ENCODE data around the gene APOO. TPM values are rescaled to one million over a fixed set of nuclear protein-coding genes. Genes with fewer than 3 reads are reported as not detected.
A peak's percentile ranks its signal among the peaks of the same experiment; 100 is the strongest.

Gene APOO
- total RNA-seq, 4 donors from 2014 or later: 2.0 to 21.9 (median 11.2) TPM

GRCh38 chrX:23888887-23889501, 18.7 kb downstream of the APOO start:
- TF ChIP-seq CTCF (IDR thresholded peaks at IDR 0.05) (no peak), POLR2A (IDR thresholded peaks at IDR 0.05) (no peak)

GRCh38 chrX:23887918-23888317, 19.8 kb downstream of the APOO start:
- no peak overlapping the region for H3K4me3 ChIP-seq
- intact Hi-C loops (cut with DNase I; ENCODE audit: low total_unique reads): no loop called here
- no peaks in the 10 kb centered on the region for H3K36me3 ChIP-seq
- DNase-seq: no peak
- no peaks in the 10 kb centered on the region for H3K4me1 ChIP-seq
- H3K9me3 ChIP-seq: no peaks in the 10 kb centered on the region
- TF ChIP-seq POLR2A (IDR thresholded peaks at IDR 0.05): no peak
- TF ChIP-seq CTCF (IDR thresholded peaks at IDR 0.05): no peak
- H3K27ac ChIP-seq: peak overlapping the region; percentile 60 to 73
- H3K27me3 ChIP-seq: no peaks in the 10 kb centered on the region

More at GRCh38 chrX:23888887-23889501, 18.7 kb downstream of the APOO start:
- H3K27ac ChIP-seq: peak overlapping the region; percentile 60 to 73
- H3K4me3 ChIP-seq: no peak overlapping the region
- H3K9me3 ChIP-seq: no peaks in the 10 kb centered on the region
- intact Hi-C loops (cut with DNase I; ENCODE audit: low total_unique reads): no loop called here
- no peak for DNase-seq
- H3K27me3 ChIP-seq: no peaks in the 10 kb centered on the region
- no peaks in the 10 kb centered on the region for H3K4me1 ChIP-seq
- H3K36me3 ChIP-seq: no peaks in the 10 kb centered on the region

- Histone ChIP-seq H3K27ac (peak overlapping the region in 1 of 2 donors; percentile 73), H3K4me1 (no peaks in the 10 kb centered on the region), H3K27me3 (no peaks in the 10 kb centered on the region), H3K9me3 (no peaks in the 10 kb centered on the region), H3K4me3 (no peak overlapping the region), H3K36me3 (no peaks in the 10 kb centered on the region)
- intact Hi-C loops (cut with DNase I; ENCODE audit: low total_unique reads): no loop called here
- TF ChIP-seq CTCF (IDR thresholded peaks at IDR 0.05): no peak
- no peak for TF ChIP-seq POLR2A (IDR thresholded peaks at IDR 0.05)
- DNase-seq: no peak
Observed at GRCh38 chrX:23887451-23887850, 20.3 kb downstream of the APOO start.

- intact Hi-C loops (cut with DNase I; ENCODE audit: low total_unique reads): no loop called here
- DNase-seq: no peak
- no peak overlapping the region for H3K4me3 ChIP-seq
- H3K27ac ChIP-seq: peak overlapping the region in 1 of 2 donors; percentile 21
- H3K4me1 ChIP-seq: no peaks in the 10 kb centered on the region
- no peaks in the 10 kb centered on the region for H3K9me3 ChIP-seq
- H3K27me3 ChIP-seq: no peaks in the 10 kb centered on the region
- TF ChIP-seq CTCF (IDR thresholded peaks at IDR 0.05): no peak
- TF ChIP-seq POLR2A (IDR thresholded peaks at IDR 0.05): no peak
- H3K36me3 ChIP-seq: no peaks in the 10 kb centered on the region
Observed at GRCh38 chrX:23885803-23886202, 21.9 kb downstream of the APOO start.

- no peak for DNase-seq
- peak overlapping the region; percentile 27 to 65 for H3K27ac ChIP-seq
- H3K9me3 ChIP-seq: no peaks in the 10 kb centered on the region
- intact Hi-C loops (cut with DNase I; ENCODE audit: low total_unique reads): no loop called here
- no peak overlapping the region for H3K4me3 ChIP-seq
- no peaks in the 10 kb centered on the region for H3K36me3 ChIP-seq
- TF ChIP-seq POLR2A (IDR thresholded peaks at IDR 0.05) (no peak), CTCF (IDR thresholded peaks at IDR 0.05) (no peak)
- no peaks in the 10 kb centered on the region for H3K4me1 ChIP-seq
- H3K27me3 ChIP-seq: no peaks in the 10 kb centered on the region
Observed at GRCh38 chrX:23884427-23885024, 23.2 kb downstream of the APOO start.

Measured in uterus (tissue), 4 donors.